ENCODE data around the gene METTL22. TPM values are rescaled to one million over a fixed set of nuclear protein-coding genes. Genes with fewer than 3 reads are reported as not detected.

The METTL22 gene
- total RNA-seq, 1 donor from 2014 or later: 12.8 TPM

Small RNA genes lying within 50 kb of the gene (small RNA-seq; reads per million reads assigned to genes)
- gene RN7SL743P (ENCODE audit: low replicate concordance): not detected

Other genes starting within 250 kb of the METTL22 start
- not detected for gene TMEM114, start 31.2 kb upstream of the METTL22 start, total RNA-seq
- 78.9 TPM for gene ABAT, start 52.9 kb downstream of the METTL22 start, total RNA-seq
- 7.4 TPM for gene TMEM186, start 175.9 kb downstream of the METTL22 start, total RNA-seq
- 7.6 TPM for gene PMM2, start 176.1 kb downstream of the METTL22 start, total RNA-seq
- gene CARHSP1, start 247.3 kb downstream of the METTL22 start, total RNA-seq: 138 TPM